PC-9 (cell line): ENCODE results near the gene BCAR1. TPM values are rescaled to one million over a fixed set of nuclear protein-coding genes. Genes with fewer than 3 reads are reported as not detected.

Source experiments
- BruUV-seq: library from RNA; stranded (reverse); fragments of 400-500 nt; replicated peaks from 2 replicates; lab custom pipeline; 2021; lab: Mats Ljungman, UMichigan
- CTCF ChIA-PET: fragments of 300-600 bp; sonication (Branson Sonifier 250); formaldehyde crosslinking; loops from one replicate; lab custom pipeline; 2022; ENCODE audit warnings: antibody characterized with exemption; lab: Charles Lee
- POLR2A ChIA-PET: fragments of 300-600 bp; sonication (Branson Sonifier 250); formaldehyde crosslinking; loops from one replicate; lab custom pipeline; 2022; ENCODE audit warnings: antibody characterized with exemption; ENCODE audit not compliant: unreplicated experiment; lab: Charles Lee
- DNase-seq, 2 experiments: peaks; one replicate each; pipeline versions ENCODE4 v3.0.0 to v3.0.0-alpha.2; 2015 to 2022; ENCODE audit warnings: mixed read lengths in 1 of 2
- H2AFZ ChIP-seq: fragments of 200-600 bp; sonication (generic); 2 replicates; pipeline ENCODE4 v1.8.1; 2017; ENCODE audit warnings: antibody characterized with exemption
- H3F3A ChIP-seq: fragments of 200-600 bp; sonication (generic); 2 replicates; pipeline ENCODE4 v1.8.1; 2017; ENCODE audit warnings: antibody characterized with exemption, mild to moderate bottlenecking, low read depth; ENCODE audit not compliant: insufficient read depth
- H3K27ac ChIP-seq: fragments of 200-600 bp; sonication (generic); 2 replicates; pipeline ENCODE4 v1.6.1; 2016; ENCODE audit warnings: mixed run types
- H3K27me3 ChIP-seq: fragments of 200-600 bp; sonication (generic); 2 replicates; pipeline ENCODE4 v1.6.1; 2016; ENCODE audit warnings: low read depth, mixed run types; ENCODE audit not compliant: insufficient read depth
- H3K36me3 ChIP-seq: fragments of 200-600 bp; sonication (generic); 2 replicates; pipeline ENCODE4 v1.6.1; 2016; ENCODE audit warnings: low read depth, mixed run types
- H3K4me1 ChIP-seq: fragments of 200-600 bp; sonication (generic); replicated peaks from 2 replicates; pipeline ENCODE4 v1.6.1; 2016; ENCODE audit warnings: mixed run types; ENCODE audit not compliant: insufficient read depth
- H3K4me2 ChIP-seq: fragments of 200-600 bp; sonication (generic); 2 replicates; pipeline ENCODE4 v1.6.1; 2017; ENCODE audit warnings: mixed run types
- H3K4me3 ChIP-seq: fragments of 200-600 bp; sonication (generic); 2 replicates; pipeline ENCODE4 v1.6.1; 2016; ENCODE audit warnings: mixed run types
- H3K79me2 ChIP-seq: fragments of 200-600 bp; sonication (generic); 2 replicates; pipeline ENCODE4 v1.6.1; 2017; ENCODE audit warnings: low read depth, mixed run types
- H3K9me2 ChIP-seq: fragments of 200-600 bp; sonication (generic); 2 replicates; pipeline ENCODE4 v1.8.1; 2017; ENCODE audit warnings: mild to moderate bottlenecking; ENCODE audit not compliant: insufficient read depth
- H3K9me3 ChIP-seq: fragments of 200-600 bp; sonication (generic); 2 replicates; pipeline ENCODE4 v1.8.1; 2016; ENCODE audit warnings: low read depth; ENCODE audit not compliant: insufficient read depth
- H4K20me1 ChIP-seq: fragments of 200-600 bp; sonication (generic); 2 replicates; pipeline ENCODE4 v1.8.1; 2017; ENCODE audit not compliant: insufficient read depth
- CTCF ChIP-seq: fragments of 200-600 bp; sonication (generic); conservative IDR thresholded peaks from 2 replicates; pipeline ENCODE4 v1.6.1; 2017; ENCODE audit warnings: mixed run types, antibody characterized with exemption, mild to moderate bottlenecking, moderate library complexity
- EZH2 ChIP-seq: fragments of 200-600 bp; sonication (generic); IDR thresholded peaks from 2 replicates; pipeline ENCODE4 v1.8.0; 2017; ENCODE audit warnings: antibody characterized with exemption, low read depth
- intact Hi-C: fragments of 100-400 bp; cut with micrococcal nuclease; formaldehyde crosslinking; loops from one replicate; pipeline ENCODE4 v1.10.0; 2022; ENCODE audit not compliant: unreplicated experiment
- total RNA-seq: library from RNA; stranded (reverse); gene quantifications from 2 replicates; pipeline ENCODE4 v1.2.3, GENCODE V29; 2021

Gene BCAR1
- total RNA-seq, 1 experiment from 2014 or later: 53.9 TPM

GRCh38 chr16:75227361-75228142 is 23.9 kb downstream of the BCAR1 start:
- peaks cover 5% of the 10 kb centered on the region; the same call in 1 of the 2 replicates for H3F3A ChIP-seq
- no peak overlapping the region for H3K4me2 ChIP-seq
- H3K4me3 ChIP-seq: no peak overlapping the region
- DNase-seq: peak in 1 of 2 experiments; percentile 21
- BruUV-seq: no TSS peak
- H3K4me1 ChIP-seq: no peaks in the 10 kb centered on the region
- peaks cover 4% of the 10 kb centered on the region; the same call in 1 of the 2 replicates for H3K36me3 ChIP-seq
- POLR2A ChIA-PET: no interaction called here
- no peak for TF ChIP-seq EZH2
- no peak for TF ChIP-seq CTCF
- H3K9me2 ChIP-seq: no peaks in the 10 kb centered on the region
- intact Hi-C loops: no loop called here
- CTCF ChIA-PET: no interaction called here
- peaks cover 5% of the 10 kb centered on the region; the same call in 1 of the 2 replicates for H3K79me2 ChIP-seq
- H3K9me3 ChIP-seq: no peaks in the 10 kb centered on the region
- no peak overlapping the region for H3K27ac ChIP-seq
- no peak overlapping the region for H2AFZ ChIP-seq
- H4K20me1 ChIP-seq: peaks cover 6% of the 10 kb centered on the region
- no peaks in the 10 kb centered on the region for H3K27me3 ChIP-seq

GRCh38 chr16:75226550-75227360 is 24.7 kb downstream of the BCAR1 start:
- no peak overlapping the region for H3K27ac ChIP-seq
- ChIA-PET CTCF (no interaction called here), POLR2A (no interaction called here)
- no peaks in the 10 kb centered on the region for H3K9me2 ChIP-seq
- no peaks in the 10 kb centered on the region for H3F3A ChIP-seq
- no peak overlapping the region for H3K4me3 ChIP-seq
- H3K9me3 ChIP-seq: no peaks in the 10 kb centered on the region
- no TSS peak for BruUV-seq
- TF ChIP-seq CTCF: no peak
- TF ChIP-seq EZH2: no peak
- H3K79me2 ChIP-seq: no peaks in the 10 kb centered on the region
- no peak for DNase-seq
- H3K4me1 ChIP-seq: no peaks in the 10 kb centered on the region
- no peaks in the 10 kb centered on the region for H3K27me3 ChIP-seq
- intact Hi-C loops: no loop called here
- H4K20me1 ChIP-seq: peaks cover 6% of the 10 kb centered on the region
- H3K4me2 ChIP-seq: no peak overlapping the region
- no peak overlapping the region for H2AFZ ChIP-seq
- peaks cover 4% of the 10 kb centered on the region; the same call in 1 of the 2 replicates for H3K36me3 ChIP-seq

GRCh38 chr16:75225678-75226515 is 25.5 kb downstream of the BCAR1 start:
- POLR2A ChIA-PET: no interaction called here
- no peaks in the 10 kb centered on the region for H3K9me3 ChIP-seq

More at GRCh38 chr16:75225678-75226515, 25.5 kb downstream of the BCAR1 start:
- intact Hi-C loops: loop anchor here (2.0 kb wide), 1 partner anchor 19 kb away; the partner anchor contains the start of gene CTRB2
- BruUV-seq: no TSS peak
- H4K20me1 ChIP-seq: peaks cover 6% of the 10 kb centered on the region; the same call in 1 of the 2 replicates
- H3K27me3 ChIP-seq: no peaks in the 10 kb centered on the region
- H3K36me3 ChIP-seq: no peaks in the 10 kb centered on the region
- TF ChIP-seq EZH2 (no peak), CTCF (no peak)
- no peaks in the 10 kb centered on the region for H3K9me2 ChIP-seq
- no peaks in the 10 kb centered on the region for H3K79me2 ChIP-seq
- no peak overlapping the region for H3K4me3 ChIP-seq
- no peak for DNase-seq
- CTCF ChIA-PET: no interaction called here
- H3K27ac ChIP-seq: no peak overlapping the region
- no peaks in the 10 kb centered on the region for H3F3A ChIP-seq
- no peak overlapping the region for H2AFZ ChIP-seq
- H3K4me1 ChIP-seq: no peaks in the 10 kb centered on the region
- no peak overlapping the region for H3K4me2 ChIP-seq
